GM19351 (cell line): ENCODE measurements around the gene NTF4.
"Not testable (repeated sequence)": the region's sequence is repeated elsewhere in the genome, so short reads cannot be mapped to it uniquely, and the experiment has no call there.

Experiments used
- ATAC-seq: cut with Tn5 transposase; IDR thresholded peaks from one replicate; pipeline ENCODE4 v1.9.1; 2021; ENCODE audit warnings: mild to moderate bottlenecking, moderate library complexity; ENCODE audit not compliant: unreplicated experiment

Gene NTF4

GRCh38 chr19:49057636-49058234 is 6.9 kb downstream of the NTF4 start, which contains the start of gene CGB7:
CGB7 (minus strand) TSS chr19:49057749; CDS start chr19:49055375, 2,374 bp downstream.
- no peak for ATAC-seq

- ATAC-seq, result not testable (repeated sequence)
Observed at GRCh38 chr19:49056902-49057596, 7.6 kb downstream of the NTF4 start.

- ATAC-seq, result no peak
Observed at GRCh38 chr19:49056101-49056901, 8.3 kb downstream of the NTF4 start.

GRCh38 chr19:49050376-49051033 is 14.1 kb downstream of the NTF4 start:
- ATAC-seq, result not testable (repeated sequence)

- not testable (repeated sequence) for ATAC-seq
Observed at GRCh38 chr19:49049834-49050233, 14.8 kb downstream of the NTF4 start.

- ATAC-seq, result not testable (repeated sequence)
Observed at GRCh38 chr19:49049011-49049410, 15.6 kb downstream of the NTF4 start, which contains the start of gene CGB8. CGB8 (minus strand) TSS chr19:49049111; CDS start chr19:49048739, 372 bp downstream.

GRCh38 chr19:49043548-49043947 is 21.1 kb downstream of the NTF4 start, which contains the start of gene CGB5:
CGB5 (plus strand) TSS chr19:49043848; CDS start chr19:49044210, 362 bp downstream.
- ATAC-seq, result not testable (repeated sequence)

GRCh38 chr19:49042666-49043065 is 22.0 kb downstream of the NTF4 start:
- ATAC-seq, result not testable (repeated sequence)

GRCh38 chr19:49042177-49042576 is 22.4 kb downstream of the NTF4 start:
- no peak for ATAC-seq

GRCh38 chr19:49039736-49040135 is 24.9 kb downstream of the NTF4 start:
- not testable (repeated sequence) for ATAC-seq

GRCh38 chr19:49038557-49039276 is 25.9 kb downstream of the NTF4 start:
- not testable (repeated sequence) for ATAC-seq

GRCh38 chr19:49038111-49038510 is 26.5 kb downstream of the NTF4 start:
- not testable (repeated sequence) for ATAC-seq

- not testable (repeated sequence) for ATAC-seq
Observed at GRCh38 chr19:49036815-49037214, 27.8 kb downstream of the NTF4 start, which contains the start of gene CGB1. CGB1 (minus strand) TSS chr19:49036895; CDS start chr19:49036711, 184 bp downstream.

GRCh38 chr19:49031642-49032301 is 32.8 kb downstream of the NTF4 start, which contains the start of gene CGB2:
CGB2 (plus strand) TSS chr19:49031890; CDS start chr19:49032096, 206 bp downstream.
- ATAC-seq, result not testable (repeated sequence)

GRCh38 chr19:49030323-49030722 is 34.3 kb downstream of the NTF4 start:
- ATAC-seq, result not testable (repeated sequence)

GRCh38 chr19:49029749-49030148 is 34.9 kb downstream of the NTF4 start:
- ATAC-seq, result not testable (repeated sequence)

- not testable (repeated sequence) for ATAC-seq
Observed at GRCh38 chr19:49028686-49029085, 35.9 kb downstream of the NTF4 start.

- ATAC-seq, result not testable (repeated sequence)
Observed at GRCh38 chr19:49025599-49025998, 39.0 kb downstream of the NTF4 start.

GRCh38 chr19:49025088-49025487 is 39.5 kb downstream of the NTF4 start:
- not testable (repeated sequence) for ATAC-seq
